HCT116 (cell line): Measurements from ENCODE around the gene GNS. TPM values are rescaled to one million over a fixed set of nuclear protein-coding genes. Genes with fewer than 3 reads are reported as not detected.

Experiments used
- ATAC-seq: fragments of 200-7000 bp; cut with Tn5 transposase; 2 replicates; pipeline ENCODE4 v1.9.1; 2020; ENCODE audit warnings: mild to moderate bottlenecking, moderate library complexity
- BruUV-seq: library from RNA; stranded (reverse); fragments of 400-500 nt; replicated peaks from 2 replicates; lab custom pipeline; 2021; lab: Mats Ljungman, UMichigan
- CTCF ChIA-PET: fragments of 300-600 bp; sonication (Branson Sonifier 250); formaldehyde crosslinking; loops from one replicate; lab custom pipeline; 2021; ENCODE audit warnings: antibody characterized with exemption; lab: Charles Lee
- POLR2A ChIA-PET: fragments of 300-600, 350-600 bp; sonication (Branson Sonifier 250); formaldehyde crosslinking; loops from one replicate; lab custom pipeline; 2021; ENCODE audit warnings: antibody characterized with exemption; lab: Charles Lee
- RAD21 ChIA-PET, 2 experiments: fragments of 300-600 bp; sonication (Branson Sonifier 250); formaldehyde crosslinking; loops; one replicate each; lab custom pipeline; 2023; ENCODE audit warnings: low total read pairs in 2 of 2; ENCODE audit not compliant: uncharacterized antibody in 2 of 2, unreplicated experiment in 2 of 2, low non-redundant PET in 1 of 2; lab: Charles Lee
- DNase-seq: peaks from one replicate; pipeline ENCODE4 v3.0.0-alpha.2; 2010; ENCODE audit warnings: low read depth, low spot score
- H2AFZ ChIP-seq: fragments of 200-600 bp; shearing (Covaris generic), sonication (generic); 2 replicates; pipeline ENCODE4 v1.6.1; 2017; ENCODE audit warnings: low read depth, mixed run types, mixed read lengths, antibody characterized with exemption, low read length; ENCODE audit not compliant: poor library complexity, severe bottlenecking
- H3K27ac ChIP-seq: 2 replicates; pipeline ENCODE4 v1.5.1; 2012; ENCODE audit warnings: low read depth, low read length
- H3K27me3 ChIP-seq: fragments of 200-600 bp; sonication (generic); 2 replicates; pipeline ENCODE4 v1.6.1; 2016; ENCODE audit warnings: mixed run types, low read length, mixed read lengths; ENCODE audit not compliant: insufficient read depth
- H3K36me3 ChIP-seq, 2 experiments: fragments of 200-500 bp in 1 of 2; fragments of 200-600 bp in 1 of 2; sonication (Bioruptor generic) in 1 of 2; sonication (generic) in 1 of 2; 2 replicates each; pipeline versions ENCODE4 v1.5.1 to v1.6.1; 2014 to 2016; ENCODE audit warnings: low read length in 2 of 2, inconsistent platforms in 1 of 2, mixed read lengths in 1 of 2, mixed run types in 1 of 2; ENCODE audit not compliant: insufficient read depth in 2 of 2, control insufficient read depth in 1 of 2
- H3K4me1 ChIP-seq, 2 experiments: fragments of 200-600 bp in 1 of 2; sonication (generic) in 1 of 2; 2 replicates each; pipeline versions ENCODE4 v1.5.1 to v1.6.1; 2012 to 2017; ENCODE audit warnings: low read length in 2 of 2, inconsistent platforms in 1 of 2, mild to moderate bottlenecking in 1 of 2, mixed read lengths in 1 of 2, mixed run types in 1 of 2, moderate library complexity in 1 of 2; ENCODE audit not compliant: insufficient read depth in 2 of 2, control insufficient read depth in 1 of 2
- H3K4me2 ChIP-seq: fragments of 200-600 bp; sonication (generic); 2 replicates; pipeline ENCODE4 v1.6.1; 2017; ENCODE audit warnings: mixed run types, low read length, mixed read lengths
- H3K4me3 ChIP-seq, 2 experiments: fragments of 200-600 bp in 1 of 2; sonication (generic) in 1 of 2; replicated peaks in 1 of 2; 2 replicates each; pipeline ENCODE4 v1.5.1; 2011 to 2016; ENCODE audit warnings: low read length in 2 of 2, control low read depth in 1 of 2, low read depth in 1 of 2, mild to moderate bottlenecking in 1 of 2, mixed read lengths in 1 of 2, mixed run types in 1 of 2
- H3K79me2 ChIP-seq: fragments of 200-600 bp; sonication (generic); 2 replicates; pipeline ENCODE4 v1.6.1; 2017; ENCODE audit warnings: mild to moderate bottlenecking, mixed run types, low read length, moderate library complexity, mixed read lengths; ENCODE audit not compliant: insufficient read depth
- H3K9ac ChIP-seq: fragments of 200-600 bp; sonication (generic); 2 replicates; pipeline ENCODE4 v1.6.1; 2016; ENCODE audit warnings: low read length, mixed read lengths
- H3K9me2 ChIP-seq: fragments of 200-600 bp; sonication (generic), shearing (Covaris generic); 2 replicates; pipeline ENCODE4 v1.6.1; 2017; ENCODE audit warnings: mixed run types, mild to moderate bottlenecking, moderate library complexity; ENCODE audit not compliant: insufficient read depth
- H3K9me3 ChIP-seq, 2 experiments: fragments of 200-500 bp in 1 of 2; fragments of 200-600 bp in 1 of 2; sonication (Bioruptor generic) in 1 of 2; sonication (generic) in 1 of 2; 2 replicates each; pipeline ENCODE4 v1.6.1; 2014 to 2017; ENCODE audit warnings: low read length in 2 of 2, mixed read lengths in 2 of 2, inconsistent platforms in 1 of 2, low read depth in 1 of 2, mild to moderate bottlenecking in 1 of 2, mixed run types in 1 of 2, moderate library complexity in 1 of 2; ENCODE audit not compliant: control insufficient read depth in 1 of 2, insufficient read depth in 1 of 2
- H4K20me1 ChIP-seq: fragments of 200-600 bp; sonication (generic), shearing (Covaris generic); 2 replicates; pipeline ENCODE4 v1.6.1; 2017; ENCODE audit warnings: mixed run types, mild to moderate bottlenecking, moderate library complexity; ENCODE audit not compliant: insufficient read depth
- CBX3 ChIP-seq: IDR thresholded peaks from 2 replicates; pipeline ENCODE4 v1.6.1; 2012; ENCODE audit warnings: low read depth
- EGR1 ChIP-seq: IDR thresholded peaks from 2 replicates; pipeline ENCODE4 v1.6.1; 2012; ENCODE audit warnings: low read depth
- ELF1 ChIP-seq: IDR thresholded peaks from 2 replicates; pipeline ENCODE4 v1.6.1; 2012; ENCODE audit warnings: low read depth, borderline replicate concordance
- EZH2phosphoT487 ChIP-seq: fragments of 200-600 bp; IDR thresholded peaks from 2 replicates; pipeline ENCODE4 v1.6.1; 2018; ENCODE audit warnings: antibody characterized with exemption, borderline replicate concordance
- FOSL1 ChIP-seq: IDR thresholded peaks from 2 replicates; pipeline ENCODE4 v1.6.1; 2012; ENCODE audit warnings: low read depth
- POLR2AphosphoS5 ChIP-seq: IDR thresholded peaks from 2 replicates; pipeline ENCODE4 v1.6.1; 2011; ENCODE audit warnings: mild to moderate bottlenecking, low read depth, low read length, moderate library complexity
- RAD21 ChIP-seq: IDR thresholded peaks from 2 replicates; pipeline ENCODE4 v1.6.1; 2012; ENCODE audit warnings: low read depth, mild to moderate bottlenecking
- SIN3A ChIP-seq: IDR thresholded peaks from 2 replicates; pipeline ENCODE4 v1.6.1; 2012; ENCODE audit warnings: low read depth
- SRF ChIP-seq: IDR thresholded peaks from 2 replicates; pipeline ENCODE4 v1.6.1; 2012; ENCODE audit warnings: low read depth
- YY1 ChIP-seq: IDR thresholded peaks from 2 replicates; pipeline ENCODE4 v1.6.1; 2011; ENCODE audit warnings: low read length, low read depth, moderate library complexity, mild to moderate bottlenecking; ENCODE audit not compliant: insufficient replicate concordance; ENCODE audit errors: extremely low read depth
- ZFX ChIP-seq: fragments of 450-650 bp; IDR thresholded peaks from 2 replicates; pipeline ENCODE4 v1.6.1; 2017
- intact Hi-C: fragments of 100-400 bp; cut with micrococcal nuclease; formaldehyde crosslinking; loops from 2 replicates; pipeline ENCODE4 v1.10.0; 2022
- total RNA-seq: library from RNA; stranded (reverse); gene quantifications from one replicate; pipeline ENCODE4 v1.2.1, GENCODE V29; 2021; ENCODE audit not compliant: unreplicated experiment
- TF ChIP-seq, protein P1 (sequence below): IDR thresholded peaks from 2 replicates; pipeline ENCODE4 v1.6.1; 2012
- TF ChIP-seq, protein P2 (sequence below): IDR thresholded peaks from 2 replicates; pipeline ENCODE4 v1.6.1; 2011; ENCODE audit warnings: mild to moderate bottlenecking, low read length, moderate library complexity; ENCODE audit not compliant: insufficient replicate concordance; ENCODE audit errors: extremely low read depth

Gene GNS
- total RNA-seq, 1 experiment from 2014 or later: 45.7 TPM

DNA sequence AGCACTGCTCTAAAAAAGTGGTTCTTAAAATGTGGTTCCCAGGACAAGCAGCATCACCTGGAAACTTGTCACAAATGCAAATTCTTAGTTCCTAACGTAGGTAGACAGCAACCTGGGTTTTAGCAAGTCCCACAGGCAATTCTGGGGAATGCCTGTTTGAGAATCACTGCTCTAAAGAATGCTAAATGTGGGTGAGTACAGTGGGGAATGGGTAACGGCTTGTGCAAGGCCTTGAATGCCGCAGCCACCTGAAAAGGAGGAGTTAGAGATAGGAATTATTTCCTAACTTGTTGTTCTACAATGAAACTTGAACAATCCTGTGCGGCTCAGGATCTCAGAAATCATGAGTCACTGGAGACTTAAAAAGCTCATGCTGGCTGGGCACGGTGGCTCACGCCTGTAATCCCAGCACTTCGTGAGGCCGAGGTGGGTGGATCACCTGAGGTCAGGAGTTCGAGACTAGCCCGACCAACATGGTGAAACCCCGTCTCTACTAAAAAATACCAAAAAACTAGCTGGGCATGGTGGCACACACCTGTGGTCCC, 34.9 kb downstream of the GNS start (continued):
- TF ChIP-seq, protein P1, sequence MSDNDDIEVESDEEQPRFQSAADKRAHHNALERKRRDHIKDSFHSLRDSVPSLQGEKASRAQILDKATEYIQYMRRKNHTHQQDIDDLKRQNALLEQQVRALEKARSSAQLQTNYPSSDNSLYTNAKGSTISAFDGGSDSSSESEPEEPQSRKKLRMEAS: no peak

DNA sequence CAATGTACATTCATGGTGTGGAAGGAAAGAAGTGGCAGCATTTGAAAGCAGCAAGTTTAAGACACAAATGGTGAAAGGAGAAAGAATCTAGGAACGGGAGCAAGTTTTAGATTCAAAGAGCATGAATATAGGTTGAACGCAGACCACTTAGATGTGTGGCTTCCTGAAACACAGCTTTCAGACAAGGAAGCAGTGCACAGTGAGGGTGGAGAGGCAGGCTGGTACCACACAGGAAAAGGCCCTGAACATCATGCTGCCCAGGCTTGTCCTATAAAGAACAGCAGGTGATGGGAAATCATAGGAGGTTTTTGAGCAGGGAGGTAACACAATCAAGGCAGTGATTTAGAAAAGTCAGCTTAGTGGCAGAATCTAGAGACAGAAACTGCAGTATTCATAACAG, 35.6 kb downstream of the GNS start:
- POLR2A ChIA-PET: no interaction called here
- H2AFZ ChIP-seq: no peak overlapping the region
- no peak for DNase-seq
- no peak overlapping the region for H3K9ac ChIP-seq
- TF ChIP-seq RAD21: no peak
- no peak overlapping the region for H3K27ac ChIP-seq
- no peak overlapping the region for H3K4me3 ChIP-seq
- H3K9me2 ChIP-seq: no peaks in the 10 kb centered on the region
- no TSS peak for BruUV-seq
- no peak overlapping the region for H3K4me2 ChIP-seq
- H3K9me3 ChIP-seq: no peaks in the 10 kb centered on the region
- intact Hi-C loops: no loop called here
- no peaks in the 10 kb centered on the region for H3K4me1 ChIP-seq
- CTCF ChIA-PET: interaction anchor here (0.6 kb wide), 1 partner anchor 20 kb away, joined by 3 read pairs; no protein-coding TSS in a partner anchor
- H4K20me1 ChIP-seq: no peaks in the 10 kb centered on the region
- no peak for ATAC-seq
- no peaks in the 10 kb centered on the region for H3K27me3 ChIP-seq
- no peaks in the 10 kb centered on the region for H3K79me2 ChIP-seq
- RAD21 ChIA-PET: no interaction called here
- peaks cover 0 to 6% of the 10 kb centered on the region in 2 experiments; a peak in 2 of 4 replicates for H3K36me3 ChIP-seq

DNA sequence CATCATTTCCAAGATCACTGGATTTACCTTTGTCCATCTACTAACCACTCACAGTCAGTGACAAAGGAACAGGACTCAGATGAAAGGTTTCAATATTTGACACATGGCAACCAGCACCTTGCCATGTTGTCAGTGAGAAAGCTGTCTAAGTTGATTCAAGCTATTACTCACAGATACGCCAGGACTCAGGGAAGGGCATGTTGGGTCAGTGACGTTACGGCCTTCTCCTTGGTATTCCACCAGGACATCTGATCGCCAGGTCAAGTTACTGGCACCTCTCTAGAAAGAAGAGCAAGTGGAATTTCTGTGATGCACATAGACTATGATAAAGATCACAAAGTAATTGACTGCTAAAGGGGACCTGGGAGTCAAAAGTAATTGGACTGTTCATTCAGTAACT, 36.4 kb downstream of the GNS start:
- CTCF ChIA-PET: no interaction called here
- intact Hi-C loops: no loop called here
- Histone ChIP-seq H3K27me3 (no peaks in the 10 kb centered on the region), H3K9me2 (no peaks in the 10 kb centered on the region), H3K27ac (no peak overlapping the region), H3K36me3 (peaks cover 0 to 6% of the 10 kb centered on the region in 2 experiments; a peak in 2 of 4 replicates), H3K4me1 (no peaks in the 10 kb centered on the region), H2AFZ (no peak overlapping the region), H3K4me2 (no peak overlapping the region), H4K20me1 (no peaks in the 10 kb centered on the region), H3K79me2 (no peaks in the 10 kb centered on the region), H3K9ac (no peak overlapping the region), H3K9me3 (no peaks in the 10 kb centered on the region), H3K4me3 (no peak overlapping the region)
- no TSS peak for BruUV-seq
- ATAC-seq (no peak), DNase-seq (no peak)
- RAD21 ChIA-PET: no interaction called here
- POLR2A ChIA-PET: no interaction called here
- TF ChIP-seq SRF: no peak
- no peak for TF ChIP-seq FOSL1
- TF ChIP-seq CBX3: no peak
- TF ChIP-seq, protein P2, sequence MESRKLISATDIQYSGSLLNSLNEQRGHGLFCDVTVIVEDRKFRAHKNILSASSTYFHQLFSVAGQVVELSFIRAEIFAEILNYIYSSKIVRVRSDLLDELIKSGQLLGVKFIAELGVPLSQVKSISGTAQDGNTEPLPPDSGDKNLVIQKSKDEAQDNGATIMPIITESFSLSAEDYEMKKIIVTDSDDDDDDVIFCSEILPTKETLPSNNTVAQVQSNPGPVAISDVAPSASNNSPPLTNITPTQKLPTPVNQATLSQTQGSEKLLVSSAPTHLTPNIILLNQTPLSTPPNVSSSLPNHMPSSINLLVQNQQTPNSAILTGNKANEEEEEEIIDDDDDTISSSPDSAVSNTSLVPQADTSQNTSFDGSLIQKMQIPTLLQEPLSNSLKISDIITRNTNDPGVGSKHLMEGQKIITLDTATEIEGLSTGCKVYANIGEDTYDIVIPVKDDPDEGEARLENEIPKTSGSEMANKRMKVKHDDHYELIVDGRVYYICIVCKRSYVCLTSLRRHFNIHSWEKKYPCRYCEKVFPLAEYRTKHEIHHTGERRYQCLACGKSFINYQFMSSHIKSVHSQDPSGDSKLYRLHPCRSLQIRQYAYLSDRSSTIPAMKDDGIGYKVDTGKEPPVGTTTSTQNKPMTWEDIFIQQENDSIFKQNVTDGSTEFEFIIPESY: no peak
- TF ChIP-seq EGR1: no peak
- no peak for TF ChIP-seq ZFX
- no peak for TF ChIP-seq YY1
- no peak for TF ChIP-seq SIN3A
- TF ChIP-seq, protein P1: no peak
- no peak for TF ChIP-seq POLR2AphosphoS5
- no peak for TF ChIP-seq EZH2phosphoT487
- TF ChIP-seq ELF1: no peak
